GM21360 (cell line): Measurements from ENCODE around the gene ATG4B.
"Not testable (repeated sequence)": the region's sequence is repeated elsewhere in the genome, so short reads cannot be mapped to it uniquely, and the experiment has no call there.

ENCODE experiments used
- ATAC-seq: cut with Tn5 transposase; IDR thresholded peaks from one replicate; pipeline ENCODE4 v1.9.1; 2021; ENCODE audit warnings: mild to moderate bottlenecking, moderate library complexity; ENCODE audit not compliant: unreplicated experiment

Gene ATG4B

DNA sequence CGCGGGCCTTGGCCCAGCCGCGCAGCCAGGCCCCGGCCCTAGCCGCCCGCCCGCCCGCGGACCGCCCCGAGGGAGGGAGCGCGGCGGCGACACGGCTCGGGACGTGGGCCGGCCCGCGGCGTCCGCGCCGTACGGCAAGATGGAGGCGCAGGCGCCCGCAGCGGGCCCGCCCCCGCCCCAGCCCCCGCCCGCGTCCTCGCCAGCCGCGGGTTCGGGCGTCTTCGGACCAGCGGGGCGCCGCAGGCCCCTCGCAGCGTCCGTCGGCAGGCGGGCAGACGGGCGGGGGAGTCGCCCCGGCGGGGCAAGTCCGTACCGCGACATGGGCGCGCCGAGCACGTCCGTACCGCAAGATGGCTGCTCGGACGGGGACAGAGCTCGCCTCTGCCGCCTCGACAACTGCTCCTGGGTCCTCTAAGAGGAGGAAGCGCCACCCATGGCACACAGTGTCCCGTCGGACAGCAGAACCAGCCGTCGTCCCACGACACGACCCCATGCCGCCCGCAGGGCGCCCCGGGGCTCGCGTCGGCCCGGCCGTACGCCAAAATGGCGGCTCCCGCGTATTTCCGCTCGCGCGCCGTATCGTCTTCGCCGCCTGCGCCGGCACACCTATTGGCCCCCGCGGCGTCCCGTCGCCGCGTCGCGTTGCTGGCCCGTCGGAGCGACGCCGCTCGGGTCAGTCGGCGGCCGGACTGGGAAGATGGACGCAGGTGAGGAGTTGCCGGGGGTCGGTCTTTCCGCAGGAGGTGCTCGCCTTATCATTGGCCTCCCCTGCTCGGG is at the start of gene ATG4B, which contains the start of gene THAP4:
Gene ATG4B (plus strand): TSS at position 676 of the 777 bp plus-strand sequence. CDS start 22 bp downstream, at position 698.
Gene THAP4 (minus strand): TSS at position 141 of the 777 bp plus-strand sequence. CDS start 141 bp downstream, outside the sequence.
- ATAC-seq = peak; percentile 57

DNA sequence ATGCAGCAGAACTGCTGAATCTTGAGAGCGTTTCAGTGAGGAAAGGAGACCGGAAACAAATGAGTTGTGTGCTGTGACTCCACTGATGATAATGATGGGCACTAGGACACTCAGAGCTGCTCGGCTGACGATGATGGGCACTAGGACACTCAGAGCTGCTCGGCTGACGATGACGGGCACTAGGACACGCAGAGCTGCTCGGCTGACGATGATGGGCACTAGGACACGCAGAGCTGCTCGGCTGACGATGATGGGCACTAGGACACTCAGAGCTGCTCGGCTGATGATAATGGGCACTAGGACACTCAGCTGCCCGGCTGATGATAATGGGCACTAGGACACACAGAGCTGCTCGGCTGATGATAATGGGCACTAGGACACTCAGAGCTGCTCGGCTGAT is 47.6 kb upstream of the ATG4B start:
- ATAC-seq = not testable (repeated sequence)

DNA sequence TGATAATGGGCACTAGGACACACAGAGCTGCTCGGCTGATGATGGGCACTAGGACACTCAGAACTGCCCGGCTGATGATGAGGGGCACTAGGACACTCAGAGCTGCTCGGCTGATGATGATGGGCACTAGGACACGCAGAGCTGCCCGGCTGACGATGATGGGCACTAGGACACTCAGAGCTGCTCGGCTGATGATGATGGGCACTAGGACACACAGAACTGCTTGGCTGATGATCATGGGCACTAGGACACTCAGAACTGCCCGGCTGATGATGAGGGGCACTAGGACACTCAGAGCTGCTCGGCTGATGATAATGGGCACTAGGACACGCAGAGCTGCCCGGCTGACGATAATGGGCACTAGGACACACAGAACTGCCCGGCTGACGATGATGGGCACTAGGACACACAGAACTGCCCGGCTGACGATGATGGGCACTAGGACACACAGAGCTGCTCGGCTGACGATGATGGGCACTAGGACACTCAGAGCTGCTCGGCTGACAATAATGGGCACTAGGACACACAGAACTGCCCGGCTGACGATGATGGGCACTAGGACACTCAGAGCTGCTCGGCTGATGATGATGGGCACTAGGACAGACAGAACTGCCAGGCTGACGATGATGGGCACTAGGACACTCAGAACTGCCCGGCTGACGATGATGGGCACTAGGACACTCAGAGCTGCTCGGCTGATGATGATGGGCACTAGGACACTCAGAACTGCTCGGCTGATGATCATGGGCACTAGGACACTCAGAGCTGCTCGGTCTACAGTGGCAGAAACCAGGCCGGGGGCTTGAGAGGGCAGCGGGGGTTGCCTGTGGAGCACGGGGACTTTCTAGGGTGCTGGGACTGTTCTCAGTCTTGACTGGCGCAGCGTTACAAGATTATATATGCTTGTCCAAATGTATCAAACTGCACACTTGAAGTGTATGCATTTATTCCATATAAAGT is 46.7 kb upstream of the ATG4B start:
- ATAC-seq = not testable (repeated sequence)

DNA sequence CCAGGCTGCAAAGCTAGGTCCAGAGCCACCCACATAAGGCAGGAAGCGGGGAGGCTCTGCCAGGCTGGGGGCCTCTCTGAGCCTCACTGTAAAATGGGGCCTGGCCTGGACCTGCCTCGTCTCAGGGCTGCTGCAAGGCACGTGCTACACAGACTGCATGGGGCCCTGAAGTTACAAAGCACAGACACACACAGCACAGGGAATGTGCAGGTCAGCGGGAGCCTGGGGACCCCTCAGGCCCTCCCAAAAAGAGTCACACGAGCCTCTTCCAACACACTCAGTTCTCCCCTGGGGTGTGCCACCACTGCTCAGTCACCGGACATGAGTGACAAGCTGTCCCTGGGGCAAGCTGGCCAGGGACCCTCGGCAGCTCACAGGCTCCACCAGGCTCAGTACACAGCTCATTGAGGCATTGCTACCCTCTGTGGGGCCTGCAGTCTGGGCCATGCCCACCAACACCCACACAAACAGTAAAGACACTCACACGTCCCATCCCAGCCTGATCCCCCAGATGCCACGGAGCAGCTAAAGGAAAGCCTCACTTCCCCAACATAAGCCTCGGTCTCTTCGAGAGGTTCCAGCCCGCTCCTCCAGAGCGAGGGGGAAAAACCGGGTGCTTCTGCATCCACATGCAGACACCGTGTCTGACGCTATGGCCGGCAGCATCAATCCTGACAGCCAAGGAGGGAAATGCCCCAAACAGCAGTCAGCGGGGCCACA is 45.2 kb upstream of the ATG4B start:
- ATAC-seq = no peak

DNA sequence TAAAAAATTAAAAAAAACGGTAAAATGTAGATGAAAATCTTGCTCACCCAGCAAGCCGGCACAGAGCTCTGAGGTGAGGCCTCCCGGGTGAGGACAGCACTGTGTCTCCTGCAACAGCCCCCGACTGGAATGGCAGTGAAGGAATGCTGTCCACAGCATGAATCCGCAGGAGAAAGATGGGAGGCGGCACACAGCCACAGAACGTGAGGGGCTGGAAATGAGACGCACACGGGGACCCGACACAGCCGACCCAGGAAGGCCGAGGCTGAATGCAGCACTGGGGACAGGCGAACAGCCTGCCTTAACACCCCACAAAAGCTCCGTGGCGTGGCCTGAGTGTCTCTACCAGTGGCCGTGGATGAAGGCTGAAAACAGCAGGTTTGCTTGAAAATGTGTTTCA is 44.2 kb upstream of the ATG4B start:
- no peak for ATAC-seq

DNA sequence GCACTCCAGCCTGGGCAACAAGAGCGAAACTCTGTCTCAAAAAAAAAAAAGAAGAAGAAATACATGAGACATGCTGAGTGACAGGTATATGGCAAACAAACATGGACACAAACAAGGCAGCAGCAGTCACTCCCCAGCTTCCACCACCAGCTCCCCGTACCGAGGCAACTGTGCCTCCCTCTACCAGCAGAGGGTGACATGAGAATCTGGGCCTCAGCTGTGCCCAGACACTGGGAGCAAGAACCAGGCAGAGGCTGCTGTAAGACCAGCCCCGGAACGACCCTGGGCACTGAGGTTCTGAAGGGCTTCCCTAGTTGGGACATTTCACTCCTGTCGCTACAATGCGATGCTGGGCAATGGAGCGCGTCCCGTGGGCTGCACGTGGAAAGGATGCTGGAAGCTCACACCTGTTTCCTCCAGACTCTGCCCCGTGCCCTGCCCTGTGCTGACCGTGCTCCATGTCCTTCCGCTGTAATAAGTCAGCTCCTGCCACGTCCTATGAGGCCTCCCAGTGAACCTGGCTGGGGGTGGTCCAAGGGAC is 41.8 kb upstream of the ATG4B start:
- ATAC-seq = no peak

DNA sequence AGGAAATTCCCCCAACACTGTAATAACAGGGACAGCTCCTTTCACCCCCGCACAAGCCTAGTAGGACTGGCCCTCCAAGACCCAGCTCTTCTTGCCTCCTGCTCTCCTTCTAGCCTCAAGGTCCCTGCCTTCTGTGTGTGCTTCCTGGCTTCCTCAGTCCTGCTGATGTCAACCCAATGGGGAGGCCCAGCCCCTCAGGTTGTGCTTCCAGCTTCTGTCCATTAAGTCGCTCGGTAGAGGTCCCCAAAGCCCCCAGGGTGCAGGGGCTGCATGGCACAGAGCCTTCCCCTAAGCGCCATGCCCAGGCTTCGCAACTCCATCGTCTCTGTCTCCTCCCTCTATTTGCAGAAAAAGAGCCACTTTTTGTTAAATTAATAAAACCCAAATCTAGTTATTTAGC is 39.9 kb upstream of the ATG4B start:
- no peak for ATAC-seq

DNA sequence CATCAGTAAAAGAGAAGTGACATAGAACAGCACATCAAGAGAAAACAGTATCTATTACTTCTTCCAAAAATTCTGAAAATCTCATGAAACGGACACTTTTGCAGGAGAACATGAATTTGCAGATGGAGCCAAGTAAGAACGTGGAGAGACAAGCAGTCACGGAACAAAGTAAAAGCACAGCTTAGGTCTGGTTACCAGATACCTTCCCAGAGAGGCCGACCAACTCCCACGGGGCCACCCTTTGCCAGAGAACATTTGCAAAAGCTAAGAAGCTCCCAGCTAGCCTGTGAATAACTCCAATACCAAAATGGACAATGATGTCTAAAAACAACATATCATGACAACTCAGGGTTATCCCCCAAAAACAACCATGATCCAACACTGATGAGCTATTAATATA is 39.4 kb upstream of the ATG4B start:
- ATAC-seq = no peak

DNA sequence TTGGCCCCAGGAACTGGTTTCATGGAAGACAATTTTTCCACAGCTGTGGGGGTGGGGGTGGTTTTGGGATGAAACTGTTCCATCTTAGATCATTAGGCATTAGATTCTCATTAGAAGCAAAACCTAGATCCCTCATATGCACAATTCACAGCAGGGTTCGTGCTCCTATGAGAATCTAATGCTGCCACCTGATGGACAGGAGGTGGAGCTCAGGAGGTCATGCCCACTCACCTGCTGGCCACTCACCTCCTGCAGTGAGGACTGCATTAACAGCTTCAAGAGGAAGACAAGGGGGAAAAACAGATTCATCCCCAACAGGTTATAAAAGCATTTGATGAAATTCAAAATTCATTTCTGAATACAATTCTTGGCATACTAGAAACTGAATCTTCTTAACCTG is 39.0 kb upstream of the ATG4B start:
- no peak for ATAC-seq

DNA sequence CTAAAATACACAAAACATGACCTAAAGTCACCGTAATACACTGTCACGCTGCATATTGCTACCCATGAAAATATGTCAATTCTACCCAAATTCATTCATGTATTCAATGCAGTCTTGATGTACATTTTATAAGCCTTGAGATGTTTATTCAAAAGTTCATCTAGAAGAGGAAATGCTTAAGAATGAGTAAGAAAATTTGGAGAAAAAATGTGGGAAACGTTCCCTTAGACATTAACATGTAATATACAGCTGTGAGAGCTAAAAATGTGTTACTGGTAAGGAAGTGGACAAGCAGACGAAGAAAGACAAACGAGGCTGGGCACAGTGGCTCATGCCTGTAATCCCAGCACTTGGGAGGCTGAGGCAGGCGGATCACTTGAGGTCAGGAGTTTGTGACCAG is 37.9 kb upstream of the ATG4B start:
- ATAC-seq = no peak

DNA sequence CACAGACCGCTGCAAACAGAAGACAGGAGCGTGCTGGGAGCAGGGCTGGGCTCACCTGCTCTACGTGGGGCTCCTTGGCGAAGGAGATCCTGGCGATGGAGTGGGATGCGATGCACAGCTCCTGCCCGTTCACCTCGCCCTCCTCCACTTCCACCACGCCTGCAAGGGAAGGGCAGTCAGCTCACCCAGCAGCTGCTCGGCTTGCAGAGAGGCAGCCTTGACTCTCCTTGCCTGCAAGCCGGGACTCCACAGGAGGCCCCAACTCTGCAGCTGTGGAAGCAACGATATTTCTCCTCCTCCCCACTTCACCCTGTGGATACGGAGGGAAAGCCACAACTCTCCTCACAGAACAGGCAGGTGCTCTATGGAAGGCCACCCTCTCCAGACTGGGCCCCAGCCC is 35.7 kb upstream of the ATG4B start:
- no peak for ATAC-seq

DNA sequence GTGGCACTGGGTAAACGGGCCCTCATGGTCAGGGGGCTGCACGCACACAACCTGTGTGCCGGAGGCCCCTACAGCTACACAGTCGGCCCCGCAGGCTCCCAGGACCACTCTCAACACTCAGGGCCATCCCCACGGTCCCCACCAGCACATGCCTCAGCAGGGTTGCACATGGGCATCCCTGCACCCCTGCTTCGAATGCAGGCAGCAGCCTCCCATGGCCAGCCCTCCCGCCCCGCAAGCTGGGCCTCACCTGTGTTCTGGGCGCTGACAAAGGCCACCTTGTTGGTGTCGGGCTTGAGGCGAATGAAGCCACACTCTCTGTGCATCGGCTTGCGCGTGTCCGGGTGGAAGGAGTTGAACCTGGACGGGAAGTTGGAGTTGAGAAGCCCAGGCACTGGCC is 34.8 kb upstream of the ATG4B start:
- ATAC-seq = no peak

DNA sequence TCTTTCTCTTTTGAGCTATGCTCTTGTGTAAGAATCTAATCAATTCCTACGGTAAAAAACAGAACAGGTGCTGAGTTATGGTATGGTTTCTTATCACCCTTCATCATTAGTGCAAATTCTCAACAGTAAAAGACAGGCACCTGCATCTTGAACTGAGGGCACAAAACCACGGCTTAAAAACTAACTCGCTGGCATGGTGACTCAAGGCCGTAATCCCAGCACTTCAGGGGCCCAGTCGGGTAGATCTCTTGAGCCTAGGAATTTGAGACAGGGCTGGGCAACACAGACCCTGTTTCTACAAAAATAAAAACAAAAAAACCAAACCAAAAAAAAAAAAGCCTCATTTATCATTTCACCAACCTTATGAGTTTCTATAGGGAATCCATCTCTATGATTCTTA is 33.8 kb upstream of the ATG4B start:
- no peak for ATAC-seq

DNA sequence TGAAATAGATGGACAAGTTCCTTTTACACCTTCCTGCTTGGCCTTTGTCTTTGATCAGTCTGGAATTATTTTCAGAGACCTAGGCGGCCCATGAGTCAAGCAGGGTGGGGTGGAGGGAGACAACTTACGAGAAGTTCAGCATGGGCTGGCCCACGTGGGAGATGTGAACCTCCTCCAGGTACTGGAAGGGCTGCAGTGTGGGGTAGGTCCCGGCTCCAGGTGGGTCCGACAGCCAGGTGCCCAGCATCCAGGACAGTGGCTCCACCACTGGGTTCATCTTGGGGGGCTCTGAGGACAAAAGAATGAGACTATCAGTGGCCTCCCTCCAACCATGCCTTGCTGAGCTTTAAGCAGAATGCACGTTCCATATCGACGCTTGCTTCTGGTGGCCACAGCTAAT is 31.3 kb upstream of the ATG4B start:
- no peak for ATAC-seq

DNA sequence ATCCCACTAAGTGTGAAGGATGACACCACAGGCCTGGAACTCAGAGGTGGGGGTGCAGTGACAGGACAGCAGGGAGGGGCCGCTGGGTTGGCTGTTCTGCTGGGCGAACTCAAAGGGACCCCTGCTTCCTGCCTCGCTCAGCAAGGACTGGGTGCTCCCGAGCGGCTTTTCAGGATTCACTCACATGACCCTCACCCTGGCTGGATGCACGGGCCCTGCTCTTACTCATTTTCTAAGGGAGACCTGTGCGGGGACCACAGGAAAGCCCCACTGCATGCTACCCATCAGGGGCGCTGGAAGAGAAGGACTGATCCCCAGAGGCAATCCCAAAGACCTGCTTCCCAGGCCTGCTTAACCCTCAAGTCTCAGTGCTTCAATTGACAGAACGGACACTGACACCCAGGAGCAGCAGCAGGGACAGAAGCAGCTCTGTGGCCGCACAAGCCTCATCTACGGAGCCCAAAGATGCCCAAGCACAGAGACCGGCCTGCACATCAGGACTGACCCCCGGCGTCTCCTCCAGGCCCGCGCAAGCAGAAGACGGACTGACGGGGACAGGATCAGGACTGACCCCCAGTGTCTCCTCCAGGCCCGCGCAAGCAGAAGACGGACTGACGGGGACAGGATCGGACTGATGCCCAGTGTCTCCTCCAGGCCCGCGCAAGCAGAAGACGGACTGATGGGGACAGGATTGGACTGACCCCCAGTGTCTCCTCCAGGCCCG is 30.2 kb upstream of the ATG4B start:
- no peak for ATAC-seq

DNA sequence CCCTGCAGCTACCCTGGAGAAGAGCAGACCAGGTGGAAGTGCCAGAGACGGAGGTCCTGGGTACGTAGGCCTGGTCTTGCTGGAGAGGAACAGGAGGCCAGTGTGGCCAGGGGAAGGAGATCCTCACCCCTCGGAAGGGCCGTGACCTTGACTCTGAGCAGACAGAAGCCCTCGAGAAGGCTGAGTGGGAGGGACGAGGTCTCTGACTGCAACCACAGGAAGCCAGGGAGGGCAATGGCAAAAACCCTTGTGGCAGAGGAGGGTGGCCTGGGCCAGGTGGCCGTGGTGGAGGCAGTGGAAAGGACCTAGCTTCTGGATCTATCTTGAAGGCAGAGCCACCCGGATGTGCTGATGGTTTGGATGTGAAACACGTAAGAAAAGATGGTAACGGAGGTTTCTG is 28.6 kb upstream of the ATG4B start:
- ATAC-seq = no peak

DNA sequence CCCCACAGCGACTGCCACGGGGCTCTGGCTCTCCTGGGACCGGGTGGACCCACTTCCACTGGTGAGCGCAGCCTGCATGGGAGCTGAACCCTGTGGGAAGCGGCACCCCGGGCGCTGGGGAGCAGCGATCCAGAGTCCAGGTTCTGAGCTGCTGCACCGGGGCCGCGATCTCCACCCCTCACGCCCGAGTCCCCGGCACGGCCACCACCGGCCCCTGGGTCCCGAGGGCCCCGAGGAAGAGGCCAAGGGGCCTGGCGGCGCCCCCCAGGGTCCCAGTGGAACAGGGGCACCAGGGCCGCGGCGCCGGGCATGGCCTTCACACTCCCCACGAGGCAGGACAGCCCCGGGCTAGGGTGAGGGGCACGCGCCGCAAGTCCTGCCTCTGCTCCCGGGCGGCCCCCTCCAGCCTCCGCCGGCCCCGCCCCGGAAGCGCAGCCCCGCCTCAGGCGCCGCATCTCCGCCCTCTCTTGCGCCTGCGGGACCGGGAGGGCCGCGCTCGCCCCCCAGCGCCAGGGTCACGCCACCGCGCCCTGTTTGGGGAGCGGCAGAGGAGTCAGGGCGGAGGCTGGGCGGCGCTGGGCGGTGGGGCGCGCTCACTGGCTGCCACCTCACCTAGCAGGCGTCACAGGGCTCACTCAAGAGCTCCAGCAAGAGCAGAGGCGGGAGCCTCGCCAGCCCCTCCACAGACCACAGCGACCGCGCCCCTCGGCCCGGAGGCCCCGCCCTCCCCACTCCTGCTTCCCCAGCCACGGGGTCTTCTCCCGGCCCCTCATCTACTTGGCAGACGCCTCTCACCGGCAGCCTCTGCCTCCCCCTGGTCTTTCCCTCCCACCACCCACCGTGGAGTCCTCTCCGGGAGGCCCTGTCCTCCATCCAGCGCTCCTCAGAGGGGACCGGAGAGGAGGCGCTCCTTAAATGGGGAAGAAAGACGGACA is 27.4 kb upstream of the ATG4B start:
- peak; percentile 92 for ATAC-seq

DNA sequence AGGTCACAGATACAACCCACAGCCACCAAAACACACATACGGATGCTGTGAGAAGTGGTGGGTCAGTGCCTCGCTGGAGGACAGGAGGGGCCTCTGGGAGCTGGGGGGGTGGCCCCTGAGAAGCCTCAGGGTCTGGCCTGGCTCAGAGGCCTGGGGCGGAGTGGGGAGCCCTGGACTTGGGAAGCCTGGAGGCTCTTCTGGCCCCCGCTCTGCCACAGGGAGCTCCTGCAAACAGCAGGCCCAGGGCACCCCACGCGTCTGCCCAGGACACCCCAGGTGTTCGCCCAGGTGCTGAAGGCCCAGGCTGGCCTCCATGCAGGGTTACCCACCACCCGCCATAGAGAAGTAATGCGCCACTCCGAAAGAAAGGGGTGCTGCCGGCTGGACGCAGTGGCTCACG is 26.4 kb upstream of the ATG4B start:
- ATAC-seq = no peak
